NB4 (cell line): ENCODE measurements around the gene CAMK2D.

Experiments
- DNase-seq: peaks from one replicate; pipeline ENCODE4 v3.0.0; 2010; ENCODE audit warnings: low read depth
- H3K4me3 ChIP-seq: one replicate; pipeline ENCODE4 v1.5.1; 2011; ENCODE audit warnings: mild to moderate bottlenecking, low read depth, low read length, moderate library complexity
- MYC ChIP-seq: IDR thresholded peaks from 2 replicates; pipeline ENCODE4 v1.6.1; 2011; ENCODE audit warnings: low read depth, low read length
- POLR2A ChIP-seq: IDR thresholded peaks from 2 replicates; pipeline ENCODE4 v1.6.1; 2011; ENCODE audit warnings: mild to moderate bottlenecking; ENCODE audit not compliant: insufficient read length; ENCODE audit errors: extremely low read depth
- TF ChIP-seq, protein P1 (sequence below): IDR thresholded peaks from one replicate; pipeline ENCODE4 v1.5.1; 2012; ENCODE audit warnings: low read depth, low read length
- TF ChIP-seq, protein P2 (sequence below): IDR thresholded peaks from 2 replicates; pipeline ENCODE4 v1.6.1; 2011; ENCODE audit warnings: low read depth, low read length

The CAMK2D gene

DNA sequence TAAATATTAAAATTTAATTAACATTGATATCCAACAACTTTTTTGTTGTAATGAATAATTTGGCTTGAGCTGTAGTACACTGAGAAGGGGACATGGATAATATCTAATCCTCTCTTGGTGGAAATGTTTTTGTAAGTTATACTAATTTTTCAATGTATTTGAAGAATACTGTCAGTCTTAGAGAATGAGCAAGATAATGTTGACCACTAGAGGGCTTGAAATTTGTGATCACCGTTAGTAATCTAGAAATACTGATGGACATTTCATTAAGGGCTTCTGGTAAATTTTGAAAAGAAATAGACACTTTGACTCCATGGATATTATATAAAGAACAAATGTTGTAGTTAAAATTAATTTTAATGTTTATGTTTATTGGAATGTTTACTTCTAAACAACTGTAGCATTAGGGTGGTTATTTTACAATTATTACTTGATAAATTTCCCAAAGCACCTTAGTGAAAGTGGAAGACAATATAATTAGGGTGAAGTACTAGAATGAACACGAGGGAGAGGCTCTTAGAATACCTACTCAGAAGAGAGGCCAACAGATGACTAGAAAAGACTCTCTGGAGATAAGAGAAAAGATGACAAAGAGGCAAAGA lies 20.0 kb upstream of the CAMK2D start:
- DNase-seq: peak; percentile 45
- TF ChIP-seq, protein P1, sequence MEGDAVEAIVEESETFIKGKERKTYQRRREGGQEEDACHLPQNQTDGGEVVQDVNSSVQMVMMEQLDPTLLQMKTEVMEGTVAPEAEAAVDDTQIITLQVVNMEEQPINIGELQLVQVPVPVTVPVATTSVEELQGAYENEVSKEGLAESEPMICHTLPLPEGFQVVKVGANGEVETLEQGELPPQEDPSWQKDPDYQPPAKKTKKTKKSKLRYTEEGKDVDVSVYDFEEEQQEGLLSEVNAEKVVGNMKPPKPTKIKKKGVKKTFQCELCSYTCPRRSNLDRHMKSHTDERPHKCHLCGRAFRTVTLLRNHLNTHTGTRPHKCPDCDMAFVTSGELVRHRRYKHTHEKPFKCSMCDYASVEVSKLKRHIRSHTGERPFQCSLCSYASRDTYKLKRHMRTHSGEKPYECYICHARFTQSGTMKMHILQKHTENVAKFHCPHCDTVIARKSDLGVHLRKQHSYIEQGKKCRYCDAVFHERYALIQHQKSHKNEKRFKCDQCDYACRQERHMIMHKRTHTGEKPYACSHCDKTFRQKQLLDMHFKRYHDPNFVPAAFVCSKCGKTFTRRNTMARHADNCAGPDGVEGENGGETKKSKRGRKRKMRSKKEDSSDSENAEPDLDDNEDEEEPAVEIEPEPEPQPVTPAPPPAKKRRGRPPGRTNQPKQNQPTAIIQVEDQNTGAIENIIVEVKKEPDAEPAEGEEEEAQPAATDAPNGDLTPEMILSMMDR: peak; percentile 29
- TF ChIP-seq, protein P2, sequence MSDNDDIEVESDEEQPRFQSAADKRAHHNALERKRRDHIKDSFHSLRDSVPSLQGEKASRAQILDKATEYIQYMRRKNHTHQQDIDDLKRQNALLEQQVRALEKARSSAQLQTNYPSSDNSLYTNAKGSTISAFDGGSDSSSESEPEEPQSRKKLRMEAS: no peak
- TF ChIP-seq MYC: no peak
- no peak for TF ChIP-seq POLR2A
- no peak overlapping the region for H3K4me3 ChIP-seq

DNA sequence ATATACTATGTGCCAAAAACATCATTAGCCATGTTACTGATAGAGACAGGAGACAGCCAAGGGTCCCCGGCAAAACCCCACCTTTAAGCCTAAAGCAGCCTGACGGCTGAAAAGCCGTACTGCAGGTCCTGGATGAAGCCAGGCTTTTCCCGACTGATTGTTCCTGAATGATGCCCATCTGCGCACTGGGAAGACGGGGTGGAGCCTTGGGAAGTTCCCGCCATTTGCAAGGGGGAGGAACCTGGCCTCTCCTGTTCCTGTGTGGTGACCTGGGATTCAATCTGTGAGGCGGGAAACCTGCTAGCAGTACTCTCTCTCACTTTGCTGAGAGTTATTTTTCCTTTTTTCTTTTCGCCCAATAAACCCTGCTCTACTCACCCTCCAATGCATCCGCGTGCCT lies 15.1 kb upstream of the CAMK2D start:
- TF ChIP-seq MYC: no peak
- H3K4me3 ChIP-seq: no peak overlapping the region
- DNase-seq: no peak

DNA sequence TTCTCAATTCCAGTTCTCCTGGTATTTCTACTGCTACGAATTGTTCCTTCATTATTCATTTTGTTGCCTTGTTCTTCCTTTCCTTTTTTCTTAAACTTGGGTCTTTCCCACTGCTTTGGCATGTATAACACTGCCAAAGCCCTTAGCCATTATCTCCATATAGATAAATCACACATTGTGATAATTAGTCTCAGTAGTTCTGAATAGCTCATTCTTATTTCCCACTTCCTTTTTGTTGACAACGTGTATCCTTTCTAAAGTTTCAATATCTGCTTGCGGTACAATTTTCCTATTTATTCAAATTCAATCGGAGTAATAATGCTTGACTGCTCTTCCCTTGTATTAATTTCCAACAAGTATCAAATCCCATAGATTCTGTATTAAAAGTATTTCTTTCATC lies 14.5 kb upstream of the CAMK2D start:
- no peak for DNase-seq
- H3K4me3 ChIP-seq: no peak overlapping the region
- TF ChIP-seq POLR2A (no peak), MYC (no peak)
- TF ChIP-seq, protein P2: no peak
- TF ChIP-seq, protein P1: no peak

DNA sequence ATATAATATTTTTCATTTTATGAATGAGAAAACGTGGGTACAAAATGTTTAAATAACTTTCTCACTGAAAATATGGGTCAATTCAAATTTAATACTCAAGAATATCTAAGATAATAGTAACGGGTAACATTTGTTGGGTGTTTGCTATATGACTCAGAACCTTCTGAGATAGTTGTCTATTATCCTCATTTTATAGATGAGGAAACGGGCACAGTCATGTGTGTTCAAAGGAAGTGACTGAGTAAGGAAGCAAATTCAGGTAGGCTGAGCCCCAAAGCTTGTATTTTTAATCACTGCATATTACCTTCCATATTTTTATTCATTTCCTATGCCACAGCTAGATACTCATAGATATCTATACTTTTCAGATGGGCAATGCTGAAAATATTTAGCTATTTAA lies 12.2 kb upstream of the CAMK2D start:
- no peak overlapping the region for H3K4me3 ChIP-seq
- TF ChIP-seq, protein P2: no peak
- TF ChIP-seq POLR2A: no peak
- TF ChIP-seq, protein P1: no peak
- TF ChIP-seq MYC: no peak
- no peak for DNase-seq

DNA sequence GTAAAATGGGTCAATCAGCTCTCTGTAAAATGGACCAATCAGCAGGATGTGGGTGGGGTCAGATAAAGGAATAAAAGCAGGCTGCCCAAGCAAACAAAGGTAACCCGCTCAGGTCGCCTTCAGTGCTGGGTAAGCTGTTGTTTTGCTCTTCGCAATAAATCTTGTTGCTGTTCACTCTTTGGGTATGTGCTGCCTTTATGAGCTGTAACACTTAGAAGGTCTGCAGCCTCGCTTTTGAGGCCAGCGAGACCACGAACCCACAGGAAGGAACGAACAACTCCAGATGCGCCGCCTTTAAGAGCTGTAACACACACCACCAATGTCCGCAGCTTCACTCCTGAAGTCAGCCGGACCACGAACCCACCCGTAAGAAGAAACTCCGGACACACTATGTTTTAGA lies 11.5 kb upstream of the CAMK2D start:
- DNase-seq: peak; percentile 71

DNA sequence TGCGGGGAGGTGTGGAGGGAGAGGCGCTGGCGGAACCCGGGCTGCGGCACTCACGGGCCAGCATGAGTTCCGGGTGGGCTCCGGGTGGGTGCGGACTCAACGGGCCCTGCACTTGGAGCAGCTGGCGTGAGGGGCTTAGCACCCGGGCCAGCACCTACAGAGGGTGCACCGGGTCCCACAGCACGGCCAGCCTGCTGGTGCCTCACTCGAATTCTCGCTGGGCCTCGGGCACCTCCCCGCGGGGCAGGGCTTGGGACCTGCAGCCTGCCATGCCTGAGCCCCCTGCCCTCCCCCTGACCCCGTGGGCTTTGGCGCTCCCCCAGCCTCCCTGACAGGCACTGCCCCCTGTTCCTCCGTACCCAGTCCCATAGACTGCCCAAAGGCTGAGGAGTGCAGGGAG lies 10.8 kb upstream of the CAMK2D start:
- no peak overlapping the region for H3K4me3 ChIP-seq
- no peak for DNase-seq
- TF ChIP-seq POLR2A (no peak), MYC (no peak)
- TF ChIP-seq, protein P1: no peak
- TF ChIP-seq, protein P2: no peak

More for the DNA sequence above, 11.5 kb upstream of the CAMK2D start:
- no peak overlapping the region for H3K4me3 ChIP-seq
- TF ChIP-seq, protein P1: no peak
- TF ChIP-seq MYC: no peak
- TF ChIP-seq, protein P2: no peak
- TF ChIP-seq POLR2A: no peak
